GM21447 (cell line): ENCODE data around the gene FLT3.
"Not testable (repeated sequence)": the region's sequence is repeated elsewhere in the genome, so short reads cannot be mapped to it uniquely, and the experiment has no call there.

Source experiments
- ATAC-seq: cut with Tn5 transposase; IDR thresholded peaks from one replicate; pipeline ENCODE4 v1.9.1; 2021; ENCODE audit not compliant: unreplicated experiment

The FLT3 gene

DNA sequence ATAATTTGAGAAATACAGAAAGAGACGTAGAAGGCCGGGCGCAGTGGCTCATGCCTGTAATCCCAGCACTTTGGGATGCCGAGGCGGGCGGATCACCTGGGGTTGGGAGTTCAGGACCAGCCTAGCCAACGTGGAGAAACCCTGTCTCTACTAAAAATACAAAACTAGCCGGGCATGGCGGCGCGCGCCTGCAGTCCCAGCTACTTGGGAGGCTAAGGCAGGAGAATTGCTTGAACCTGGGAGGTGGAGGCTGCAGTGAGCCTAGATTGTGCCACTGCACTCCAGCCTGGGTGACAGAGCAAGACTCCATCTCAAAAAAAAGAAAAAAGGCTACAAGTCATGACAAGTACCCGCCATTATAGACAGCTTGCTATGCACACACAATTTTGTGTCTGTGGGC lies 95.4 kb downstream of the FLT3 start:
- ATAC-seq = not testable (repeated sequence)

DNA sequence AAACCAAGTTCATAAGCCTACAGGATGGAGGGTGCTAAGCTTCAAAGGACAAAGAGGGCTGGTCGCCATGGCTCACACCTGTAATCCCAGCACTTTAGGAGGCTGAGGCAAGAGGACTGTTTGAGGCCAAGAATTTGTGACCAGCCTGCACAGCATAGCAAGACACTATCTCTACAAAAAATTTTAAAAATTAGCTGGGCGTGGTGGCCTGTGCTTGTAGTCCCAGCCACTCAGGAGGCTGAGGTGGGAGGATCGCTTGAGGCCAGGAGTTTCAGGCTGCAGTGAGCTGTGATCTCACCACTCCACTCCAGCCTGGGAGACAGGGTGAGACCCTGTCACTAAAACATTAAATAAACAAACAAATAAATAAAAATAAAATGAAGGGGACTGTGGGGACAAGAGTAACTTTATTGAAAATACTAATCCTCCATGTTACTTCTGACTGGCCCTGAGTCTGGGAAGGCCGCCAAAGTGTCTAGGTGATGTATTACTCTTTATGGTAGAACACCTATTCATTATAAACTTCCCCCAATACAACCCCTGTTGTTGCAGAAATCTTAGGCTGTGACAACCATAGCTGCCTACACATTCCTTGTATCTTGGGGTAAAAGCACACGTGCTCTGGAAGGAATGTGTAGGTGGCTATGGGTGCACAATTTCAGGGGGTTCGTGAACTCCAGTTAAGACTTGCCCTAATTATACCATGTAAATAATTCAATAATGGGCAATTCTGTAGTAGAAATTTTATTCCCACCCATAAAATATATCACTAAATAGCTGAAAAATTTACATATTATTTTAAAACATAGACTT lies 97.3 kb downstream of the FLT3 start:
- ATAC-seq = no peak

DNA sequence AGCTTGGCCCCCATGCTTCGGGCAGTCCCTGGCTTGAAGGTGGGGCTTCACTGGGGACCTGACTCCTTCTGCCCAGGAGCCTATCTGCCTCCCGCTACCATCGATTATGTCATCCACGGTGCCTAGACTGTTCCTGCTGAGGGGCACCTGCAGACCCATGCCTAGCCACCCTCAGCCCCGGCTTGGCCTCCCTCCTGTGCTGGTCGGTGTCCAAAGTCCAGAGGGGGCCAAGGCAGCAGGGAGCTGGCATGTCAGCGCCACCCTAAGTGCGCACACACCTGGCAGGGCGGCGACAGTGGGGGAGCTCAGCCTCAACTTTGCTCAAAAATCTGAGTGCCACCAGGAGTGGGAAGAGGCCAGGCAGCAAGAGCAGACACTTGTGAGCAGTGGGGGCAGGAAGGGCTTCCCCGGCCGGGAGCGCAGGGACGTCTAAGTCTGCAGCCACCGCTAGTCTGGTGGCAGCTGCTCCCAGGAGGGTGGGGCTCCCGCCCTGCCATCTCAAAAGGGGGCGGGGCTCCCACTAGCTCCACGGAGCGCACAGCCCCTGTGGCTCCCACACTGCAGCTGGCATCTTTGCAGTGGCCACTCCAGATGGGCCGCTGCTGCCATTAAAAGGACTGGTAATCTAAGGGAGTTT lies 98.4 kb downstream of the FLT3 start:
- ATAC-seq = no peak

DNA sequence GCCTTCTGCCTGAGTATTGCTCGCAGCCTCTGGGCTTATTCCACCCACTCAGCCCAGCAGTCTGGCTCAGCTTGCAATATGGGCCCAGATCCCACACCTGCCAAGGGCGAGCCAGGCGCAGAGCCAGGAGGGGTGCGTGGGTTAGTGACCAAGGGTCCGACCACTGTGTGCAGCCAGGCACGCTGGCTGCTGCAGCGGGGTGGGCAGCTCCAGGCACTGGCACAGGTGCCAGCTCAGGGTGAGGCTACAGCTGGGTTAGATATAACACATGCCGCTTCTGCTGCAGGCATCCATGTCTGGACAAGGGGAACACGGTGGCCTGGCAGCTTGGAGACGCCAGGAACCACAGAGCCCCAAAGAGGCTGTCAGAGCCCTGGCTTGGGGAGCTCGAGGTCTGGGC lies 99.3 kb downstream of the FLT3 start:
- no peak for ATAC-seq

DNA sequence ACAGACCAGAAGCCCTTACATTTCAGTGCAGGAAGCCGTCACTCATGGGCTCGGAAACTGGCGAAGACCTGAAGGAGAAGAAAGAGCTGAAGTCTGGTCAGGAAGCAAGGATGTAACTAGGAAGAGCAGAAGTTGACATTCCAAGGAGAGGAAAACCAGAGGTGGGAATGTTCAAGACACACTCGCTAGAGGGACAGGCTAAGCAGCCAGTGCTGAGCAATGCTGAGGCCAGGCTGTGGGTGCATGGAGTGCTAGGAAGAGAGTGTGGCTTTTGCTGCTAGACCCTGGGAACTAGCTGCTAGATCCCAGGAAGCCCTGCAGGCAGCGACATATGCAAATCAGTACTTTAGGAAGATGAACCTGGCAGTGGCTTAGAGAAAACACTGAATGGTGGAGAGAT lies 99.8 kb downstream of the FLT3 start:
- ATAC-seq = no peak

DNA sequence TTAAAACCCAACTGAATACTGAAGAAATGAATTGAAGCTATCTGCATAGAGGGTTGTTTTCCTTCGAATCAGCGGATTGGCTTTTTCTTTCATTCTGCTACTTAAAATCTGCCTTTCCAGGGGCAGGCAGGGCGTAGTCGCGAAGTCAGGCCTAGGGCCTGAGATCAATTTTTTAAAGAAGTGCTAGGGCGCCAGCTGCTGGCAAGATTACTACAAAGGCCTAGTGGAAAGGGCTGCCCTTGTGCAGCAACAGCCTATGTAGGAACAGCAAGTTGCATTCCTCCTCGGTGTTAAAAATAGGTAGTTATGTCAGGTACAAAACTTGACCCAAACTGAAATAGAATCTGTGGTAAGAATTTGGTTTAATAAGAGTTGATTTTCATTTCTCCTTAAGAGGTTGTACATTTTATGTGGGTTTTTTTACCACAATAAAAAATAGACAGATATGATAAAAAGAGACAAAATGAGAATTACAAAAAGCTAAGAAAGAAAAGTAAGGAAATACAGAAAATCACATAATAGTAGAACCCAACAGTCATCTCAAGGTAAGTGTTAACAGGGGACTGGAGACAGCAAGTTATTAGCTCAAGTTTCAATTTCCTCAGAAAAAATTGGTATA lies 102.4 kb downstream of the FLT3 start:
- peak; percentile 77 for ATAC-seq

DNA sequence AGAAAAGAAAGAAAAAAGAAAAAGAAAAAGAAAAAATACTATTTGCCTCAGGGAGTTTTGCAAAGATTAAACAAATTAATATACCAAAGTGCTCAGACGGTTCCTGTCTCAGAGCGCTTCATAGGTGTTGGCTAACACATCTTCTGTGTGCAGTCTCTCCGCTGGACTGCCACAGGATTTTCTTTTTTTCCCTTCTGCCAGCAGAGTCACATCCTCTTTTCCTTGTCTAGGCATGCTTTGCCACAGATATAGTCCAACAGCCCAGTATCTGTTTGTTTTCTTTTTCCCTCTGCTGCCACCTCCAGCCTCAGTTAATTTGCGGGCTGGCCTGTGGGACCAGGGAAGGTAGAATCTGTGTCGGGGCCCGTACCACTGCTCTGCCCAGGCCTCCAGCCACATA lies 108.5 kb downstream of the FLT3 start:
- no peak for ATAC-seq

DNA sequence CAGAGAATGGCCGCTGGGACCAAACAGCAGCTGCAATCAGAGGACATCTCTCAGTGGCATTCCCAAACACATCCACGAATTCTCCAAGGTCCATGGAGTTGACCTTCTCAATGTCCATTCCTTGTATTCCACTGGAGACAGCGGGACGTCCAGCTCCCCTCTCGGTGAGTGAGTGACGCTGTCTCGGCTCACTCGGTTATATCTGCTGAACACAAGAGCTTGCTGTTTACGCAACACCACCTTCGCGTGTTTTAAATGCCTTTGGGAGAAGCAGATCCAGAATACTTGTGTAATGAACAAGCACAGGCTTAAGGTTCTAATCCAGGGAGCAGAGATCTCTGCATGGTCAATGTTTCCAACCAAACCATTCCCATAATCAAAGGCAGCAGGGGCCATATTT lies 111.9 kb downstream of the FLT3 start, which contains the start of gene URAD:
TSS of gene URAD (minus strand) at position 174 of the 400 bp plus-strand sequence. CDS start at position 118, 56 bp downstream.
- no peak for ATAC-seq

DNA sequence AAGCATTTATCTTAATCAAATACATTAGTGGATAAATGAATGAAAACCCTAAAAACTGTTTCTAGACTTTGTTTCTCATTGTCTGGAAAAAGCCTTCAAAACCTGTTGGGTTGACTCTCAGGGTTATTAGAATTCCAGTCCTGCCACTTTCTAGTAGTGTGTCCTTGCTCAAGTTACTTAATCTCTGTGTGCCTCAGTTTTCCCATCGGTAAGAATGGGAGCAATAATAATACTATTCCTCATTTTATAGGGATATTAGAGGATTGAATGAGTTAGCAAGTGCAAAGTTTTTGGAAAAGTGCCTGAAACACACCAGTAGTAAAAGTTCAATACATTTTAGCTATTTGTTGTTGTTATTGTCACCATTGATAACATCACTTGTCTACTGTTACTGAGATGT lies 114.8 kb downstream of the FLT3 start:
- ATAC-seq = no peak

DNA sequence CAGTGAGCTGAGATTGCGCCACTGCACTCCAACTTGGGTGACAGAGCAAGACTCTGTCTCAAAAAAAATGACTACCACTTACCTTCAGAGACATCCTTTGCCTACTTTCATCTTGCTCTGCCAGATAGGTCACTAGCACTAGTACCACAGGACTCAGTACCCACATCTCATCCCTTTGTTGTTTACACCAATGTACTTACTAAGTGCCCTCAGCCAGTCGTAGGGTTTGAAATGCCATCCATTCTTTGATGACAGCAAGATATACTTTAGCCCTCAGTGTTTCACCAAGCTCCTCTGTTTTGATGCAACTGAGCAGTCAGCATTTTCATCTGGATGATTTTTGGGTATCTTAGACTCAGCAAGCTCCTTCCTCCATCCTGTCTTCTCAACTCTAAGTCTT lies 118.0 kb downstream of the FLT3 start:
- no peak for ATAC-seq

DNA sequence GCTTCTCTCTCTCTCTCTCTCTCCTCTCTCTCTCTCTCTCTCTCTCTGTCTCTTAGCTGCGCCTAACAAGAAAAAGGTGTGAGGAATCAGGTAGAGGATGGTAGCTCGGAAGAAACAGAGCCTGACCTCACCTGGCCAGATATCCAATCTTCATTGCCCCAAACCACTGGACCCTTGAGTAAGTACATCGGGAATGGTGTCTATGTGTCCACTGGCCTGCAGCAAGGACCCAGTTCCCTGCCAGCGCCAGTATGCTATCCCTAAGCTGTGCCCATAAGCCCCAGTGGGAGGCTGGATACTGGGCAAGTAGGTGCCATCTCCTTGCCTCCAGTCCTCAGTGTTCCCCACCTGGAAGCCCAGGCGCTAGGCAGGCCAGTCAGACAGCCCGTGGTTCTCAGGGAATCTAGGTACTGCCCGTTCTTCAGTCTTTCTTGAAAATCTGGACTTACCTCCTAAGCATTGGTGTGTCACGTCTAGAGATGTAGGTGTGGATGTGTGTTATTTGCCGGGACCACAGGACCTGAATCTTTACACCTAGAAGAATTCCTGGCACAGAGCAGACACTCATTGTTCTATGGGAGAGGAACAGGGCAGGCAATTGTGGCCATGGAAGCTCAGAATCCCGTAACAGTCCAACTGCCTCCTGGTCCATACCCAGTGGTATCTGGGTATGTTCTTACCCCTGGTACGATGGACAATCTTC lies 119.2 kb downstream of the FLT3 start:
- no peak for ATAC-seq

DNA sequence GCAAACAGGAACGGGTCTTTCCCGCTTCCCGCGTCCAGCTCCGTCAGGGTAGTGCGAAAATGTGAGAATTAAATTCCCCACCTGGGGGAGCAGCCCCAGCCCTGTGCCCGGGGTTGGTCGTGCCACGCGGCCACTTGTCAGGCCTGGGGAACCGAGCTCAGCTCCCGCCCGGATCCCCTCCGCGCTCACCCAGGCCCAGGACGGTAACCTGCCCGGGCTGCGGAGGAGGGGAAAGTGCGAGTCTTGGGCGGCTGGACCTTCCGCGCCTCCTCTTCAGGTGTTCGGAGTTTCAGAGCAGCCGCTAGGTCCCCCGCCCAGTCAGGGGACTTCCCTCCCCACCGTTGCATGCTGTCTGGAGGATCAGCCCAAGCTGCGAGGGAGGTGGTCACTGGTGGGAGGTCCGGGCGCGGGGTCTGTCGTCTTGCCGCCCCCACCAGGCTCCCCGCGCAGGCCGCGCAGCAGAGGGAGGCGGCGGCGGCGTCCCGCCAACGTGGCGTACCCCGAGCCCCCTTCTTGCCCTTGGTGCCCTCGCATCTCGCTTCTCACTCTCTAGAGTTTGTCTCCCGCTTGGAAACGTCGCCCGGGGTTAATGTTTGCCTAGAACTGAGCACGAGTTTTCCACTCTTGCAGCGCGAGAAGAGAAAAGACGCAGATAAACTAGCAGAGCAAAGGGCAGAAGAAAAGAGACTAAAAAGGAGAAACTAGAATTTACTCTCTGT lies 119.9 kb downstream of the FLT3 start:
- no peak for ATAC-seq

DNA sequence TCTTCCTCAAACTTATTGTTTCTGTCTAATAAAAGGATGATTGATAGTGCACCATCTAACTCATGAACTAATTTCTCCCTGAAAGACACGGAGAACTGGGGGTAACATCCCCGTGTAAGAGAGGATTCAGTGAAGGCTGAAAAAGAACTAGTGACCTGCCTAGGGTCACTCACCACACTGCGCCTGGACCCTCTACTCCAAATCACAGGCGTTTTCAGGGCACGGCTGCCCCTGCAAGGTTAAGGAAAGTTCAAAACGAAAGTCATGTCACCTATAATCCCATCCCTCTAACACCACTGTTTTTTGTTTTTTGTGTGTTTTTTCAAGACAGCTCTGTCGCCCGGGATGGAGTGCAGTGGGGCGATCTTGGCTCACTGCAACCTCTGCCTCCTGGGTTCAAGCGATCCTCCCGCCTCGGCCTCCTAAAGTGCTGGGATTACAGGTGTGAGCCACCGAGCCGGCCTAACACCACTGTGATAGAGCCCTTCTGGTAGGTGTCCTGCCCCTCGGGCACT lies 120.6 kb downstream of the FLT3 start:
- ATAC-seq = no peak

DNA sequence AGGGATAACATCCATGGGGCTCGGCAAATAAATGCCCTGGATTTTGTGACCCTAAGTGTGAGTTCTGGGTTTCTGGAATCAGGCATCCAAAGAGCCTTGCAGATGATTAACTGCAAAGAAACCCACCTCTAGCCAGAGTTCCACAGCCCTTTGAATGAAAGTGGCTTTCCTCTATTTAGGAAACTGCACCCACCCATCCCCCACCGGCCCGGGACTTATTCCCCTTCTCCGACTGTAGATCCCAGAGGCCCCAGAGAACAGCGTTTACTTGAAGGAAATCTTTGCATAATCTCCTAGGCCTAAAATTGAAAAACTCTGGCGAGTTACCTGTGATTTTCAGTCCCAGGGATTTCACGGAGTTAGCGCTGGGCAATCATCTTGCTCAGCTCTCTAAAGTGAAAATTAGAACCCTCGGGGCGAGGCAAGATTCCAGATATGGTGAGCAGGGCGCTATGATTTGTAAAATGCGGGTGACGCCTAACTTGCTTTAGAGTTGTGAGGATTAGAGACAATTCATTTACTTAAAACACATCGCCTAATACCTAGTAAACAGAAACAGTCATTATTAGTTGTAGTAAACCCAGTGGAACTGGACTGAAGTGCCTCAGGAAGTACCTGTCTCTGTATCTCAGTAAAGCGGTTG lies 121.3 kb downstream of the FLT3 start:
- no peak for ATAC-seq

DNA sequence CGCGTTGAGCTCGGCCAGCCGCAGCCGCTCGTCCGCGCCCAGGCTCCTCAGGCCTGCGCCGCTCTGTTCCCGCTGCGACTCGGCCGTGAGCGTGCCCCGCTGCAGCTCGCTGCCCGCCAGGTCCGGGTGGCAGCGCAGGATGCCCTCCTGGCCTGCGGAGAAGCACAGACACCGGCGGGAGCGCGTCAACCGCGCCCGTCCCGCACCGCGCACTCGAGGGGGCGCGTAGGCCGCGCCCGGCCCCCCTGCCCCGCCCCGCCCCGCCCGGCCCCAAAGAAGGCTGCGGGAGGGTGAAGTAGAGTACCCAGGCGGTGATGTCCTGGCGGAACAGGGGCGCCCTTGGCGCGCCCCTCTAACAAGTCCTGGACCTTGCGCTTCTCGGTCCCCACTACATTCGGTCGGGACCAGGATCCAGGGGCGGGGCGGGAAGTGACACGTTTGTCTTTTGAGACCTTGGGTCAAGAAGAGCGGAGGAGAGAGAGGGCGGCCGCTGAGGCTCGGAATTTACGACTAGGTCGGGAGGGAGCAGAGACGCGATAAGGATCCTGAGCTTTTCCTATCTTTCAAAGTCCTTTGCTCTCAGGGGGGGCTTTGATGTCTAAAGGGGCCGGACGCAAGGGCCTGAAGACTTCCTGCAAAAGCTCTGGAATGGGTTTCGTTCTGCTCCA lies 121.9 kb downstream of the FLT3 start:
- ATAC-seq = no peak

DNA sequence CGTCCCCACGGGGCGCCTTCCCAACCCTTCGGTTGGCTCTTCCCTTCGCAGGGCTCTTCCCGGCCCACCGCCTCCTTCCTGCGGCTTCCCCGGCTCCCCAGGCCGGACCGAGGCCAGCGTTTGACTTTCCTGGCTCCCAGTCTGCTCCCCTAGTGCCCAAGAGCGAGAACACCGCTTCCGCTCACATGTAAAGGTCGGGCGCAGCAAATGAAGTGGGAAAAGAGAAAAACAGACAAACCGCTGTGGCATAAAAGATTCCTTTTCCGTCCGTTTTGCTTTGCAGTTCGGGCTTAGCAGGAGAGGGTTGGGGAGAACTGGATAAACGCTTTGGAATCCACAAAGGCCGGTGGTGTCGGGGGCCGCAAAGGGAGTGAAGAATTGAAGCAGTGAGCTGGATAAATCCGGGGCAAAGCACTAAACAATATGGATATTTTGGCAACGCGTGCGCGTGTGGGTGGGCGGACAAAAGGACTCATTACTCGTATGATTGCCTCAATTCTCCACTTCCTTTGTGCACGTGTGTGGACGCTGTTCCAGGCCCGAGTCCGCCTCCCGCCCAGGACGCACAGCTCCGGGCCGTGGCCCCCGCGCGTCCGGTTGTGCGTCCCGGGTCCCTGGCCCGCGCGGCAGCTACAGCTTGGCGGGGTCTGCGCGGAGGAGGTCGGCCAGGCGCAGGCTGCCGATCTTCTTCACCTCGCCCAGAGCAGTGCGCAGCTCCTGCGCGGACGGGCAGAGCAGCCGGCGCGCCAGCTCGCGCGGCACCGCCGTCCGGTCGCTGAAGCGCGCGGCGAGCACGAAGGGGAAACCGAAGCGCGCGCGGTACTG lies 122.7 kb downstream of the FLT3 start:
- ATAC-seq = no peak

DNA sequence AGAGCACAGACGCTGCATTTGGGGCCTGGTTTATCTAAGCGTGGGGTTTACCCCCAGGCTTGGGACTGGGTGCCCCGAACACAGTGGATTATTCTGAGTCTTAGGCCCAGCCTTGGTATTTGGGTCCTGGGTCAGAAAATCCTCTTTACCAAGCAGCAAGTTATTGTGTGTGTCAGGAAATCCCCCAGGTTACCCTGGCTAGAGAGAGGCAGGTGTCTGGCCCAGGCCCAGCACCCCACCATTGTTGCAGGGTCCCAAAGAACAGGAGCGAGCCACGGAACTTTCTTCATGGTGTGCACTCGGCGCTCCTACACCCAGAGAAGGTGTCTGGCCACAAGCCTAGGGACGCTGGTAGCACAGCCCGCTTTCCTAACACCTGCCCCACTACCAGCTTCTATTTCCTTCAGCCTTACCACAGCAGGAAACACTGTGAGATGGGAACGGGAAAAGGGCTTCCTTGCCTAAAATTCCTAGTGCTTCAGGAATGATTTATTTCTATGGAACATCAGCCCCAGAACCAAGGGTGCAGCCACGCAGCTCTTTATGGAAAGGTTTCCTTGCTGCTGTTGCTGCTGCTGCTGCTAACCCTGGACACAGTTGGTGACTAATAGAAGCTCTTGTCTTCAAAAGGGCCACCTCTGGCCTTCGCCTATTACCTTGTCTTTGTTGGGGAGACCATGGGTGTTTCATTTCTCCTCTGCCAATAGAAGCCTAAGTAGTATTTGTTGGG lies 123.8 kb downstream of the FLT3 start:
- no peak for ATAC-seq
